DMS79 treated with DMSO at 0.1 percent for 48 hours (cell line): ENCODE results near the gene CCDC192.
"Not testable (repeated sequence)": the region's sequence is repeated elsewhere in the genome, so short reads cannot be mapped to it uniquely, and the experiment has no call there.

ENCODE experiments used
- DNase-seq: peaks from one replicate; lab custom pipeline; 2025; lab: John Stamatoyannopoulos, UW

The CCDC192 gene

GRCh38 chr5:127846884-127847283 is 143.7 kb downstream of the CCDC192 start:
- no peak for DNase-seq

- DNase-seq = not testable (repeated sequence)
Measured at GRCh38 chr5:127847641-127848040, 144.4 kb downstream of the CCDC192 start.

GRCh38 chr5:127848098-127848497 is 144.9 kb downstream of the CCDC192 start:
- no peak for DNase-seq

GRCh38 chr5:127849408-127849807 is 146.2 kb downstream of the CCDC192 start:
- no peak for DNase-seq

GRCh38 chr5:127849891-127850290 is 146.7 kb downstream of the CCDC192 start:
- no peak for DNase-seq

GRCh38 chr5:127851964-127852363 is 148.8 kb downstream of the CCDC192 start:
- DNase-seq = no peak

- no peak for DNase-seq
Measured at GRCh38 chr5:127854520-127854919, 151.3 kb downstream of the CCDC192 start.

- DNase-seq = no peak
Measured at GRCh38 chr5:127856292-127856691, 153.1 kb downstream of the CCDC192 start.

GRCh38 chr5:127858116-127858784 is 155.1 kb downstream of the CCDC192 start:
- no peak for DNase-seq

GRCh38 chr5:127860291-127860690 is 157.1 kb downstream of the CCDC192 start:
- DNase-seq = no peak

GRCh38 chr5:127863161-127863560 is 160.0 kb downstream of the CCDC192 start:
- no peak for DNase-seq

GRCh38 chr5:127863610-127864395 is 160.6 kb downstream of the CCDC192 start:
- no peak for DNase-seq

- DNase-seq = no peak
Measured at GRCh38 chr5:127864511-127864910, 161.3 kb downstream of the CCDC192 start.

- no peak for DNase-seq
Measured at GRCh38 chr5:127865273-127865672, 162.1 kb downstream of the CCDC192 start.

- DNase-seq = no peak
Measured at GRCh38 chr5:127867022-127867783, 164.0 kb downstream of the CCDC192 start.

- peak; percentile 34 for DNase-seq
Measured at GRCh38 chr5:127870914-127871313, 167.7 kb downstream of the CCDC192 start.

GRCh38 chr5:127871503-127872153 is 168.4 kb downstream of the CCDC192 start:
- DNase-seq = no peak

GRCh38 chr5:127872494-127872893 is 169.3 kb downstream of the CCDC192 start:
- DNase-seq = no peak

GRCh38 chr5:127875235-127876021 is 172.2 kb downstream of the CCDC192 start:
- peak; percentile 59 for DNase-seq

- DNase-seq = no peak
Measured at GRCh38 chr5:127876384-127876783, 173.2 kb downstream of the CCDC192 start.

- DNase-seq = no peak
Measured at GRCh38 chr5:127878174-127878750, 175.1 kb downstream of the CCDC192 start.
